ENCODE data around the gene TBC1D8.

The TBC1D8 gene

GRCh38 chr2:101023327-101024107 lies 127.7 kb downstream of the TBC1D8 start:
- no peak for DNase-seq

- no peak for DNase-seq
Observed at GRCh38 chr2:101022221-101022620, 129.0 kb downstream of the TBC1D8 start.

GRCh38 chr2:101018934-101019333 lies 132.2 kb downstream of the TBC1D8 start:
- no peak for DNase-seq

GRCh38 chr2:101017371-101017770 lies 133.8 kb downstream of the TBC1D8 start:
- no peak for DNase-seq

- no peak for DNase-seq
Observed at GRCh38 chr2:101014264-101014857, 136.8 kb downstream of the TBC1D8 start.

GRCh38 chr2:101012706-101013181 lies 138.4 kb downstream of the TBC1D8 start:
- DNase-seq: no peak

- DNase-seq: no peak
Observed at GRCh38 chr2:101012054-101012705, 139.0 kb downstream of the TBC1D8 start.

GRCh38 chr2:101011152-101011551 lies 140.0 kb downstream of the TBC1D8 start:
- no peak for DNase-seq

GRCh38 chr2:101007415-101008345 lies 143.5 kb downstream of the TBC1D8 start:
- no peak for DNase-seq

GRCh38 chr2:101006065-101006715 lies 145.0 kb downstream of the TBC1D8 start:
- no peak for DNase-seq

GRCh38 chr2:101004620-101005325 lies 146.4 kb downstream of the TBC1D8 start:
- DNase-seq: no peak

- DNase-seq: no peak
Observed at GRCh38 chr2:101003278-101003775, 147.9 kb downstream of the TBC1D8 start.

- DNase-seq: no peak
Observed at GRCh38 chr2:101002562-101003277, 148.5 kb downstream of the TBC1D8 start.

- DNase-seq: peak; percentile 88
Observed at GRCh38 chr2:101001691-101002561, 149.3 kb downstream of the TBC1D8 start, which contains the start of gene RPL31. Gene RPL31 (plus strand): TSS chr2:101002289. CDS start chr2:101002702, 413 bp downstream.

GRCh38 chr2:100999995-101000394 lies 151.2 kb downstream of the TBC1D8 start:
- DNase-seq: no peak

GRCh38 chr2:100998235-100998573 lies 153.0 kb downstream of the TBC1D8 start:
- no peak for DNase-seq

GRCh38 chr2:100997509-100998234 lies 153.5 kb downstream of the TBC1D8 start:
- DNase-seq: no peak

- no peak for DNase-seq
Observed at GRCh38 chr2:100995309-100996075, 155.7 kb downstream of the TBC1D8 start.

All from NCI-H2081 treated with DMSO at 0.1 percent for 48 hours (cell line).